Thymus (tissue), 11 donors: ENCODE data around the gene ERC2. TPM values are rescaled to one million over a fixed set of nuclear protein-coding genes. Genes with fewer than 3 reads are reported as not detected.

ENCODE experiments used
- DNase-seq, 9 donors: peaks; one replicate each; pipeline ENCODE4 v3.0.0-alpha.2; 2013; ENCODE audit warnings: low spot score in 9 of 9, low read depth in 6 of 9, missing footprints in 1 of 9
- H3K27ac ChIP-seq, 2 donors: one replicate each; pipeline ENCODE4 v1.5.1; 2013; ENCODE audit warnings: control low read depth in 1 of 2, low read depth in 1 of 2, low read length in 1 of 2, mild to moderate bottlenecking in 1 of 2, moderate library complexity in 1 of 2
- H3K27me3 ChIP-seq, 2 donors: one replicate each; pipeline ENCODE4 v1.5.1; 2013; ENCODE audit warnings: low read length in 1 of 2; ENCODE audit not compliant: control insufficient read depth in 2 of 2, insufficient read depth in 1 of 2
- H3K36me3 ChIP-seq, 2 donors: one replicate each; pipeline ENCODE4 v1.5.1; 2013; ENCODE audit warnings: low read length in 1 of 2, mild to moderate bottlenecking in 1 of 2, moderate library complexity in 1 of 2; ENCODE audit not compliant: control insufficient read depth in 2 of 2, insufficient read depth in 2 of 2
- H3K4me1 ChIP-seq, 2 donors: one replicate each; pipeline ENCODE4 v1.5.1; 2013; ENCODE audit warnings: low read length in 2 of 2; ENCODE audit not compliant: control insufficient read depth in 2 of 2, insufficient read depth in 2 of 2
- H3K4me3 ChIP-seq, 2 donors: one replicate each; pipeline ENCODE4 v1.5.1; 2013; ENCODE audit warnings: low read length in 2 of 2, control low read depth in 1 of 2, mild to moderate bottlenecking in 1 of 2
- H3K9me3 ChIP-seq, 2 donors: one replicate each; pipeline ENCODE4 v1.5.1; 2013; ENCODE audit warnings: low read length in 1 of 2, mild to moderate bottlenecking in 1 of 2; ENCODE audit not compliant: control insufficient read depth in 2 of 2, insufficient read depth in 1 of 2
- whole genome bisulfite sequencing: extraction: QIAGEN DNeasy Blood & Tissue Kit; methylation state at CpG from one replicate; pipeline ENCODE4 v1.1.7; 2013; 5-methylcytosine and 5-hydroxymethylcytosine counted together
- polyA plus RNA-seq: library from polyadenylated mRNA; stranded (reverse); fragments of 200-250 nt; gene quantifications from one replicate; pipeline ENCODE4 v1.2.3, GENCODE V29; 2013
- total RNA-seq: library from RNA; stranded (reverse); fragments of 120-200 nt; gene quantifications from one replicate; pipeline ENCODE4 v1.2.4, GENCODE V29; 2013
- donor health status: healthy.

The ERC2 gene
- total and polyA plus RNA-seq, 2 donors = 0.28 to 0.50 TPM

DNA sequence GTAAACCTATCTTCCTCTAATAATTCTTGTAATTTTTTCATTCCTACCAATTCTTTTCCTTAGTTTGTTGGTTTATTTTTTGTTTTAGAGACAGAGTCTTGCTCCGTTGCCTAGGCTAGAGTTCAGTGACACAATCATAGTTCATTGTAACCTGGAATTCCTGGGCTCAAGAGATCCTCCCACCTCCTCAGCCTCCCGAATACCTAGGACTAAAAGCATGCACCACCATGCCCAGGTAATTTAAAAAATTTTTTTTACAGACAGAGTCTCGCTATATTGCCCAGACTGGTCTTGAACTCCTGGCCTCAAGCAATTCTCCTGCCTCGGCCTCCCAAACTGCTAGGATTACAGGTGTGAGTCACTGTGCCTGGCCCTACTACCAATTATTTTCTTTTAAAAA lies 220.2 kb downstream of the ERC2 start:
- no peaks in the 10 kb centered on the region for H3K27me3 ChIP-seq
- no peak for DNase-seq
- no peaks in the 10 kb centered on the region for H3K36me3 ChIP-seq
- no peak overlapping the region for H3K27ac ChIP-seq
- H3K9me3 ChIP-seq = no peaks in the 10 kb centered on the region
- no peak overlapping the region for H3K4me3 ChIP-seq
- H3K4me1 ChIP-seq = no peaks in the 10 kb centered on the region
- 91% methylated on average over 4 of the region's 4 CpGs for WGBS

DNA sequence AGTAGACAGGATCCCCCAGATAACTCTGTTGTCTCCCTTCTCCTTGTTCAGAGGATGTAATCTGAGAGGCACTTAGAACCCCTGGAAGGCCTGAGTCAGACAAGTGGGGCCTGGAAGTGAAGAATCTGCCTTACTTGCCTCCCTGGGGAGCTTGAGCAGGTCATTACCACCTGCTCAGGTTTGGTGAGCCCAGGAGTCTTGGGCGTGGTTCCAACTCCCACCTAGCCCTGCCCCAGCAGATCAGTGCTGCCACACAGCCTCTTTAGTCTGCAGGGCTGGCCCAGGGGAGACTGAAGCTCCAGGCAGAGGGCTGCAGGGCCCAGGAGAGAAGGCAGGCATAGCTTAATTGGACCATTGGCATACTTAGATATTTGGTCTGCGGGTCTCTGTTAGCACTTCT lies 230.0 kb downstream of the ERC2 start:
- no peaks in the 10 kb centered on the region for H3K27me3 ChIP-seq
- no peaks in the 10 kb centered on the region for H3K9me3 ChIP-seq
- no peak for DNase-seq
- 91% methylated on average over 2 of the region's 2 CpGs for WGBS
- H3K36me3 ChIP-seq = no peaks in the 10 kb centered on the region
- H3K4me1 ChIP-seq = no peaks in the 10 kb centered on the region
- H3K4me3 ChIP-seq = no peak overlapping the region
- no peak overlapping the region for H3K27ac ChIP-seq

DNA sequence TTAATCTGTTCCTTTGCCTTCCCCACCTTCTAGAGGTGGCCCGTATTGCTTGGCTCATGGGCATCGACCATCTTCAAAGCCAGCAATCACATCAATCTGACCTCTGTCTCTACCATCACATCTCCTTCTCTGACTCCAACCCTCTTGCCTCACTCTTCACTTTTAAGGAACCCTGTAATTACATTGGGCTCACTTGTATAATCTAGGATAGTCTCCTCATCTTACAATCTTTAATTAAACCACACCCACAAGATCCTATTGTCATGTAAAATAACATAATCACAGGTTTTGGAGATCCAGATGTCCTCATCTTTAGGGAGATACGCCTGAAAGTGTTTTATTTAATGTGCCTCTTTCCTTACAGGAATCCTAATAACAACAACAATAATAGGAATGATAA lies 234.5 kb downstream of the ERC2 start:
- H3K9me3 ChIP-seq = no peaks in the 10 kb centered on the region
- WGBS = 95% methylated on average over 3 of the region's 3 CpGs

DNA sequence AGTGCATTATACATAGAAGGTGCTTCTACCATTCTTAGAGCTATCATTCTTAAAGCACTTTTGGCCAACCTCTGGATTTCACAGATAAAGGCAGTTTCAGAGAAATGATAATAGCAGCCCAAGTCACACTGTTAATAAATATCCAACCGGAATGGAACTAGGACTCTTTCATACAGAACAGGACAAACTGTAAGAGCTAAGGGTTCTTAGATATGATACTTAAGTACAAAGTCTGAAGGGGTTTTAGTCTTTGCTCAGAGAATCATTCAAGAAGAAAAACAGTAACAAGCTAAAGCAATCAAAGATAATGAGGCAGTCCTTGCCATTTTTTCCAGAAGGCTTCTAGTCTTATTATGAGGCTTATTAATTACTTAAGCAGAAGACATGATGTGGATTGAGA lies 239.0 kb downstream of the ERC2 start:
- H3K36me3 ChIP-seq = no peaks in the 10 kb centered on the region
- 93% methylated on average over 1 of the region's 1 CpG for WGBS
- H3K9me3 ChIP-seq = no peaks in the 10 kb centered on the region
- H3K4me1 ChIP-seq = no peaks in the 10 kb centered on the region
- no peak overlapping the region for H3K4me3 ChIP-seq
- no peak for DNase-seq
- no peak overlapping the region for H3K27ac ChIP-seq
- no peaks in the 10 kb centered on the region for H3K27me3 ChIP-seq

More for the DNA sequence above, 234.5 kb downstream of the ERC2 start:
- no peak for DNase-seq
- Histone ChIP-seq H3K4me3 (no peak overlapping the region), H3K27ac (no peak overlapping the region), H3K4me1 (no peaks in the 10 kb centered on the region), H3K27me3 (no peaks in the 10 kb centered on the region), H3K36me3 (no peaks in the 10 kb centered on the region)

DNA sequence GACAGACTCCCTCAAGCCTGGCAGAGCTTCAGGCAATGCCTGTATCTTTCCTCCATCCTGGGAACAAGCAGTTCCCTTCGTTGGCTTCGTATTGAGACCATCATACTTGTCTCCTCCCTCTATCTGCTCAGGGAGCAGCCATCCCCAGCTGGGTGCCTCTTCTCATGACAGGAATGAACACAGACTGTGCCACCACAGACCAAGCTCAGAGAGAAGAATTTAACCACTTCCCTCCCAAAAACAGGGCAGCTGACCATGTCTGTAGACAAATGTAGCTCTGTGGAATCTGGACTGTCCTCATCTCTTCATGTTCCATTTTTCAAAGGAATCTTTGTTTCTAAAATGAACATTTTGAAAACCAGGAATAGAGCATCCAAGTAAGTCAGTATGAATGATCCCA lies 245.4 kb downstream of the ERC2 start:
- WGBS = 88% methylated on average over 2 of the region's 2 CpGs
- Histone ChIP-seq H3K27ac (no peak overlapping the region), H3K4me1 (no peaks in the 10 kb centered on the region), H3K36me3 (no peaks in the 10 kb centered on the region), H3K4me3 (no peak overlapping the region), H3K27me3 (no peaks in the 10 kb centered on the region), H3K9me3 (no peaks in the 10 kb centered on the region)
- no peak for DNase-seq

DNA sequence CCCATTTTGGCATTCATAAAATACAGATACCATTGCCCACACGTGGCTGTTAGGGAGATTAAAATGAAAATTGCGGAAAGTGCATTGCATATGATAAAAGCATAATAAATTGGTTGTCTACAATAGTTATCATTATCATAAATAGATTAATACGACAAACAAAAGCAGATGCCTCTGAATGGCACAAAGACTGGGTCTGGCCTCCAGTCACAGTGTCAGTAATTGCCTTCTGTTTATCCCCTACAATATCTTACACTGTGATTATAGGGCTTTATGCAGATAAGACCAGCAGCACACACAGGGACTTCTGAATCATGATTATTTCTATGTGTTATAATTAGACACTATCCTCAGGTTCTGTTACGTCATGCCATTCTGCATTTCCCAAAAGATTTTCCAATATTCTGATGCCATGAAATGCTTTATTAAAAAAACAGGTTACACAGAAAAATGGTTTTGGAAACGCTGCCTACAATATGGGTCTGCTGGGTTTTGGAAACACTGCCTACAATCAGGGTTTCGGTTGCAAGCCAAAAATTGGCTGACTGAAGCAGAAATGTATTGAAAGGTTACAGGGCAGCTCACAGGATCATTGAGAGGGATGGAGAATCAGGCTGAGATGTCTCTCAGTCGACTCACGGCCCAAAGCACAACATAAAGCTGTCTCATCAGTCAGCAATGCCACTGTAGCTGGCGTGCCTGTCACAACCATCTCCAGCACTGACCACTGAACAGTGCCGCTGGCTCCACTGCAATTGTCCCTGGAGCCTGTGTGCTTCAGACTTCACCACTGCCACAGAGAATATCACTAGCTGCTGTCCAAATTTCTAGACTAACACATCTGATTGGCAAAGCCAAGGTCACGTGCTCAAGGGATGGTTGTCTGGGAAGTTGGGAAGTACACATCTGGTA lies 248.1 kb downstream of the ERC2 start:
- DNase-seq = no peak
- H3K27me3 ChIP-seq = no peaks in the 10 kb centered on the region
- WGBS = 84% methylated on average over 11 of the region's 11 CpGs

DNA sequence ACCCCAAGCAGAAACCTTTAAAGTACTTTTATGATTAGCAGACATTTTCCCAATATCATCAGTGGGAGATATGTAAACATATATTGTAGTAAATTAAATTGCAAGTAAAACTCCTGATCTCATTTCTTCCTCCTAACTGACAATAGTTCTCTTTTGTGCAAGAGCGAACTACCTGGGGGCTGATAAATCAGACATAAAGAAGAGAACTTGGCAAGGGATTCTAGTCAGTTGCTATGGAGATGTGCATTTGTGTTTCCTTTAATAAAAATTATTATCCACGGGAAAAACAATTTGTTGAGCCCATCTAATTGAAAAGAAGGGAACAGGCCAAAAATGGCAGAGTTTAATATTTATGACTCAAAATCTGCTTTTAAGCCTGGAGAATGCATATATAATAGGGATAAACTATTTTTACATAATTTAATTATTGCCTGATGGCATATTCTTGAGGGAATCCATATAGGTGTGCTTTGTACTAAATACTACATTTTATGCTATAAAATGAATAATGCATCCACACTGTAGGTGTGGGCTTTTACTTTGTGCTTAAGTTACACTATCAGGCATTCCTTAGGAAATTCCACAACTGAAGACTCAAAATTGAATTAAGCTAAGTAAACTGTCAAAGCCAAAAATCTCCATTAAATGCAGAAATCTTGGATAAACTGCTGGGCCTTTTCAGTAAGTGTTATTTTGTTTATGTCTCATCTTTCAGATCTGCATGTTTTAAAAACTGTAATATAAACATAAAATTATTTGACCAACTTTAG lies 258.1 kb downstream of the ERC2 start:
- H3K9me3 ChIP-seq = no peaks in the 10 kb centered on the region
- no peak for DNase-seq

More for the DNA sequence above, 248.1 kb downstream of the ERC2 start:
- Histone ChIP-seq H3K4me1 (no peaks in the 10 kb centered on the region), H3K36me3 (no peaks in the 10 kb centered on the region), H3K27ac (no peak overlapping the region), H3K9me3 (no peaks in the 10 kb centered on the region), H3K4me3 (no peak overlapping the region)

DNA sequence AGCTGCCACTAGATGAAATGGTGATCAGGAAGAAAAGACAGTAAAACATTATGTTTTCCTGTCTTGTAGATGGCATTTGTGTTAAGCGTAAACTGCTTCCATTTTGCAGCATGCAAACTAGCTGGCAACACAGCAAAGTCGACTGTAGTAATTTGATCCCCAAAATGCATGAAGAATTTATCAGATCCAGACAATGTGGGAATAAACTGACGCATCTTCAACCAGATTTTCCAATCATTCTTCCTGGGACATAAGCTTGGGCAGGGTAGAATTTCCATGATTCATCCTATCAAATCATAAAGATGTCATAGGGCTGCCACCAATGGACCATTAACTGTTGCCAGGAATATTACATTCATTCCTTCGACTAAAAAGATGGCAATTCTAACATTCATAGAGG lies 260.3 kb downstream of the ERC2 start:
- H3K4me1 ChIP-seq = no peaks in the 10 kb centered on the region
- H3K36me3 ChIP-seq = no peaks in the 10 kb centered on the region
- no peak for DNase-seq
- WGBS = 91% methylated on average over 4 of the region's 4 CpGs
- no peak overlapping the region for H3K27ac ChIP-seq
- no peaks in the 10 kb centered on the region for H3K27me3 ChIP-seq
- no peak overlapping the region for H3K4me3 ChIP-seq
- H3K9me3 ChIP-seq = no peaks in the 10 kb centered on the region

More for the DNA sequence above, 258.1 kb downstream of the ERC2 start:
- no peaks in the 10 kb centered on the region for H3K4me1 ChIP-seq
- H3K36me3 ChIP-seq = no peaks in the 10 kb centered on the region
- 95% methylated on average over 2 of the region's 2 CpGs for WGBS
- no peak overlapping the region for H3K4me3 ChIP-seq
- H3K27ac ChIP-seq = no peak overlapping the region
- H3K27me3 ChIP-seq = no peaks in the 10 kb centered on the region

DNA sequence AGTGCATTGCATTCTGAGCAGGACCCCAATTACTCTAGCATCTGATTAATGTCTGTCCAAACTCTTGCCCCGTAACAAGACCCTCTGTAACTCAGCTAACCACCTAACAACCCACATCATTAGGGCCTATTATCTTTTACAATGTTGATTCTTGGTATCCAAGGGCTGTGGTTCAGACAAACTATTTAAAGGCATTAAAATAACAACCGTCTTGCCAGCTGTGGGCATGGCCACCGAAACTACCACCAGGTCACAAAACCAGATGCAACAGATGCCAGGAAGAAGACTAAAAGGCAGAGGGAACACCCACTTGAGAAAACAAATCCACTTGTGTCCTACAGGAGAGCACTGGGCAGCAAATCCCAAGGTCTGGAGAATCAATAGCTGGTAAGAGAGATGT lies 262.9 kb downstream of the ERC2 start:
- Histone ChIP-seq H3K4me1 (no peaks in the 10 kb centered on the region), H3K4me3 (no peak overlapping the region), H3K9me3 (no peaks in the 10 kb centered on the region), H3K36me3 (no peaks in the 10 kb centered on the region), H3K27me3 (no peaks in the 10 kb centered on the region), H3K27ac (no peak overlapping the region)
- no peak for DNase-seq
- 95% methylated on average over 3 of the region's 3 CpGs for WGBS
